IPS DF 6.9 (cell line): Measurements from ENCODE around the gene WDR19.

Experiments used
- DNase-seq: peaks from one replicate; pipeline ENCODE4 v3.0.0-alpha.2; 2013; ENCODE audit warnings: low read depth, low spot score
- H3K27ac ChIP-seq: one replicate; pipeline ENCODE4 v1.5.1; 2013; ENCODE audit warnings: low read length, control low read depth
- H3K27me3 ChIP-seq: 2 replicates; pipeline ENCODE4 v1.6.1; 2013; ENCODE audit warnings: mild to moderate bottlenecking, low read length; ENCODE audit not compliant: control insufficient read depth, insufficient read depth
- H3K36me3 ChIP-seq: 2 replicates; pipeline ENCODE4 v1.6.1; 2013; ENCODE audit warnings: low read length; ENCODE audit not compliant: control insufficient read depth, insufficient read depth
- H3K4me1 ChIP-seq: 2 replicates; pipeline ENCODE4 v1.6.1; 2013; ENCODE audit warnings: low read length; ENCODE audit not compliant: control insufficient read depth, insufficient read depth
- H3K4me3 ChIP-seq: 2 replicates; pipeline ENCODE4 v1.5.1; 2013; ENCODE audit warnings: mild to moderate bottlenecking, low read length
- H3K9me3 ChIP-seq: 2 replicates; pipeline ENCODE4 v1.6.1; 2013; ENCODE audit warnings: low read length, inconsistent platforms; ENCODE audit not compliant: control insufficient read depth, insufficient read depth
- WGBS: extraction: QIAGEN DNeasy Blood & Tissue Kit; methylation state at CpG from one replicate; pipeline ENCODE4 v1.1.7; 2013; ENCODE audit warnings: mixed read lengths, missing lambda C conversion rate; ENCODE audit not compliant: insufficient read length, insufficient coverage; 5-methylcytosine and 5-hydroxymethylcytosine counted together

Gene WDR19

DNA sequence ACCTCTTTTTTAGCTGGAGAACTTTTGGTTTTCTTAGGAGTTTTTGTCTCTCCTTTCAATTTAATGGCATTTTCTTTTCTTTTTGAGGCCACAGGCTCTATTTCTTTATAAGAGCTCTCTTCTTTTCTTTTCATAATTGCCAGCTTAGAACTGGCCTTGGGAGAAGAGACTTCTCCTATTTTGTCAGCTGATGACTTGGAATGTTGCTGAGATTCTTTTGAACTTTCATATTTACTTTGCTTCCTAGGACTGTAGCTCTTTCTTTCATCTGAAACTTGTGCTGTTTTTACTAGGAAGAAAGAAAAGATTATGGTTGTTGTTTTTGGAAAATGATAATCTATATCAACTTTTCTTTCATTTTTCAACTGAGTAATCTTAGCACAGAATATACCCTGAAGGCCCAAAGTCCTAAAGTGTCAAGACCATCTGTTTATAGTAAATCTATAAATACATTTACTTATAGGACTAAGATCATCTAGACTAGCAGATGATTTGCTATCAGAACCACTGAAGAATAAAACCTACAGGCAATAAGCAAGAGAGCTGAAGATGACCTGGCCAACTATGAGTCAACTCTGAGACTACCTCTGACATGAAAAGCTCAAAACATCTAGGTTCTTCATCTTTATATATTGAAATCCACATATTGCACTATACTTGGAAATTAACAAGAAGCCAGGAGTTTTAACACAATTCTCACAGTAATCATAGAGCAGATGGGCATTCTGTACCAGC is 138.2 kb downstream of the WDR19 start:
- Histone ChIP-seq H3K4me1 (no peaks in the 10 kb centered on the region), H3K27ac (no peak overlapping the region)
- no peak for DNase-seq

DNA sequence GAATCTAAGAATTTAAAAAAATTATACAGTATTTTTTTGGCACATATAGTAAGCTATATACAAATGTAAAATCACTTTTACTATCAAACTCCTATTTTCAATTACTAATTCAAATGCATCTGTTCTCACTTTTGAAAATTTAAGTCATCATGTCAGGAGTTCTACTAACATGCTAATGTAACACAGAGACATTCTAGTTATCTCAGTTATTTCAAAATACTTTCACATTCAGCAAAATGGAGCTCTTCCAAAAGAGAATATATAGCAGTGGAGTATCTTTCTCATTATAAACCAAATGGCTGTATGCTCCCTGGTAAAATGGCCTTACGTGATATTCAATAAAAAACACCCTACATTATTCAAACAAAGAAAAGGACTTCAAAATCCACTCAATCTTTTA is 141.5 kb downstream of the WDR19 start:
- no peaks in the 10 kb centered on the region for H3K4me1 ChIP-seq
- H3K36me3 ChIP-seq: no peaks in the 10 kb centered on the region

More for the DNA sequence above, 138.2 kb downstream of the WDR19 start:
- Histone ChIP-seq H3K36me3 (no peaks in the 10 kb centered on the region; the same call in 1 of the 2 replicates), H3K27me3 (no peaks in the 10 kb centered on the region), H3K9me3 (no peaks in the 10 kb centered on the region), H3K4me3 (no peak overlapping the region)

DNA sequence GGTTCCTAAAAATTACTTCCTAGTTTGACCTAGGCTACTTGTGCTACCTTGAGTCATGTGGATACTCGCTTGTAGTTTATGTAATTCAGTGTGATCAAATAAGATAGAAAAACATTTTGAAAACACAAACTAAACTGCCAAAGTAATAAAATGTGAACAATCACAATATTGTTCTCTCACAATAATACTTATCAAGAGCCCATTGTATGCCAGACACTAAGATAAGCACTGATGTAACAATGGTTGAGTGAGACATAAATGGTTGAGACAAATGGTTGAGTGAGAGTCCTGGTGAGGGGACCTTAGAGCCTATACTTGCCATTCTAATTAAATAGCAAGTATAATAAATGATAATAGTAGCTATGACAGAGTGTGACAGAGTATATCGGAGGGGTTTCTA is 142.1 kb downstream of the WDR19 start:
- Histone ChIP-seq H3K36me3 (no peaks in the 10 kb centered on the region), H3K4me3 (no peak overlapping the region), H3K27me3 (no peaks in the 10 kb centered on the region), H3K27ac (no peak overlapping the region), H3K4me1 (no peaks in the 10 kb centered on the region), H3K9me3 (no peaks in the 10 kb centered on the region)
- DNase-seq: no peak
- WGBS: no CpG with 5 or more reads among the region's 2 CpGs

More for the DNA sequence above, 141.5 kb downstream of the WDR19 start:
- no peak overlapping the region for H3K27ac ChIP-seq
- H3K4me3 ChIP-seq: no peak overlapping the region
- WGBS: no CpG with 5 or more reads among the region's 1 CpG
- no peaks in the 10 kb centered on the region for H3K9me3 ChIP-seq
- no peak for DNase-seq
- no peaks in the 10 kb centered on the region for H3K27me3 ChIP-seq

DNA sequence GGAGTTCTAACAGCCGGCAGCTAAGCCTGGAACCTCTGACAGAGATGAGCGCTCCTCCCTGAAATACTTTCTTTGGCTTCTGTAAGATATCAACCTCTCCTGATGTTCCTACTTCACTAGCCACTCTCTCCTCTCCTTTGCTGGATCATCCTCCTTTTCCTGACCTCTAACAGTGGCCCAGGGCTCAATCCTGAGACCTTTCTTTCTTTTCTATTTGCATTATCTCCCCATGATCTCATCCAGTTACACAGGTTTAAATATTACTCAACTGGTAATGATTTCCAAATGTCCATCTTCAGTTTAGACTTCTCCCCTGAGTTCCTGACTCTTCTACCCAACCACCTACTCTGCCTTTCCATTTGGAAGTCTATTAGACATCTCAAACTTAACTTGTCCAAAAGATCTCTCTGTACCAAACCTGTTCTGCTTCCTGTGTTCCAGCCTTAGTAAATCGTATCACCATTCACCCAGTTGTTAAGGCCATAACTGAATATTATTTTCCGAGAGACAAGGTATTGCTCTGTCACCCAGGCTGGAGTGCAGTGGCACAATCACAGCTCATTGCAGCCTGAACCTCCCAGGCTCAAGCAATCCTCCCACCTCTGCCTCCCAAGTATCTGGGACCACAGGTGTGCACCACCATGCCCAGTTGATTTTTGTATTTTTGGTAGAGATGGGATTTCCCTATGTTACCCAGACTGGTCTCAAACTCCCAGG is 142.7 kb downstream of the WDR19 start:
- H3K9me3 ChIP-seq: no peaks in the 10 kb centered on the region
- WGBS: no CpG with 5 or more reads among the region's 4 CpGs
- no peak overlapping the region for H3K4me3 ChIP-seq
- H3K27ac ChIP-seq: no peak overlapping the region
- no peaks in the 10 kb centered on the region for H3K4me1 ChIP-seq
- no peaks in the 10 kb centered on the region for H3K36me3 ChIP-seq
- no peaks in the 10 kb centered on the region for H3K27me3 ChIP-seq
- DNase-seq: no peak

DNA sequence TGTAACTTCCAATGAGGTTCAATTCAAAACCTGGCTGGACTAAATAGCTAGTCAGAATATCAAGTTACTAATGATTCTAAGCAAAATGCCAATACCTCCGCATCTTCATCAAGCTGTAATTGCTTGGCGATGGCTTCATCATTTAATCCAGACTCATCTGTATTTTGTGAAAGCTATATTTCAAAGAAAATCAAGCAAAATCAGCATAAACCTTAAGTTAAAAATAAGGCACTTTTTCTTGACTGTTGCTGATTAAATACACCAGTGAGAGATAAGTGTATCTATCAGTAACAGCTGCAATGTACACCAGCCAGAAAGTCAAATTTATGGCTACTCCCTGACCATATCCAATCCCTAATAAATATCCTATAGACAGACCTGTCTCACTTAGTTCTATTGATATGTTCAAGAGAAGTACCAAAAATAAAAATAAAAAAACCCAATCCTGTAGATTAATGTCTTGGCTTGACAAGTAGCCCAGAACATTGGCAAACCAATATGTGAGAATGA is 144.2 kb downstream of the WDR19 start:
- Histone ChIP-seq H3K27ac (no peak overlapping the region), H3K27me3 (no peaks in the 10 kb centered on the region), H3K36me3 (no peaks in the 10 kb centered on the region), H3K4me1 (no peaks in the 10 kb centered on the region), H3K4me3 (no peak overlapping the region), H3K9me3 (no peaks in the 10 kb centered on the region)
- DNase-seq: no peak
- WGBS: no CpG with 5 or more reads among the region's 2 CpGs

DNA sequence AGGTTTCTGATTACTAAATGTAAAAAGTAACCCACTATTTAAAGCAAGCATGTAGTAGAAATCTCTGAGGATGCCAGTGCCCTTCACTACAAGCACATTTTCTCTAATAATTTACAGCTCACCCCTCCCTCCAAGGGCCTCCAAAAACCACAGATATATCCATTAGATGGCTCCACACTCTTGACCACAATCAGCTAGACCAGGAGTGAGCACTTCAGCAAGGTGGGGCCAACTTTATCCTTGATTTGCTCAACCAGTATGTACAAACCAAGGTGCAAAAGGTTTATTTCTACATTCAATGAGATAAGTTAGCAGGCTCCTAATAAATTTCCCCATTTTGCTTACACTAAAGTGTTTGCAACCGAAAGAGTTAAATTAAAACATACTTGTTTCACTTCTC is 148.0 kb downstream of the WDR19 start:
- DNase-seq: no peak
- Histone ChIP-seq H3K9me3 (no peaks in the 10 kb centered on the region), H3K27me3 (no peaks in the 10 kb centered on the region), H3K27ac (no peak overlapping the region), H3K36me3 (no peaks in the 10 kb centered on the region), H3K4me3 (no peak overlapping the region), H3K4me1 (no peaks in the 10 kb centered on the region)
- no CpG with 5 or more reads among the region's 1 CpG for WGBS

DNA sequence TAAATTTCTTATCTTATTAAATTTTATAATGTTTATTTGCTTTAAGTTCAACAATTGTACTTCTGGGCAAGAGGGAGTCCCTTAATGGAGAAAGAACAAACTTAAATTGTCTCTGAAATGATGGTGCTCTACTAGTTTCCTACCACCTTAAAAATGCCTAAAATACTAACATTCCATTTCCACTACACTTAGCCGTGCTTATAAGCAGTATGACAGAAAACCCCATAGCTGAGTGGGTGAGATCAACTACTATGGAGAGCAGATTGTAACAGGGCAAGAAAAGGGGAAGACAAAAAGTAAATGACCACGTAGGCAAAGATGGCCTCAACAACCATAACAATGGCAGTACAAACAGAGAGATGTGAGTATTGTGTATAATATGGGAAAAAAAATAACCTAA is 148.9 kb downstream of the WDR19 start:
- H3K4me1 ChIP-seq: no peaks in the 10 kb centered on the region
- WGBS: no CpG with 5 or more reads among the region's 2 CpGs
- no peak overlapping the region for H3K27ac ChIP-seq
- no peaks in the 10 kb centered on the region for H3K27me3 ChIP-seq
- H3K36me3 ChIP-seq: no peaks in the 10 kb centered on the region
- H3K4me3 ChIP-seq: no peak overlapping the region
- DNase-seq: no peak
- H3K9me3 ChIP-seq: no peaks in the 10 kb centered on the region
